Gastrocnemius medialis (tissue), 4 donors: ENCODE measurements around the gene SLC5A7. TPM values are rescaled to one million over a fixed set of nuclear protein-coding genes. Genes with fewer than 3 reads are reported as not detected.

Experiments used
- ATAC-seq, 2 donors: fragments of 150-250 bp; one replicate each; pipeline ENCODE4 v1.9.1; 2016
- DNase-seq, 2 donors: peaks; one replicate each; pipeline ENCODE4 v3.0.0-alpha.2; 2019
- H3K27ac ChIP-seq, 4 donors: fragments of 200-600 bp; sonication (generic); 1 replicate in 1 of 4; 2 replicates in 3 of 4; pipeline ENCODE4 v1.5.1; 2016 to 2018; ENCODE audit warnings: mild to moderate bottlenecking in 2 of 4, moderate library complexity in 1 of 4
- H3K27me3 ChIP-seq, 3 donors: fragments of 200-600 bp; sonication (generic) in 2 of 3; 1 replicate in 1 of 3; 2 replicates in 2 of 3; pipeline versions ENCODE4 v1.5.1 to v1.6.0; 2016 to 2019; ENCODE audit warnings: mild to moderate bottlenecking in 1 of 3, moderate library complexity in 1 of 3
- H3K36me3 ChIP-seq, 2 donors: fragments of 200-600 bp; sonication (generic) in 1 of 2; one replicate each; pipeline ENCODE4 v1.5.1; 2017 to 2018
- H3K4me1 ChIP-seq, 2 donors: fragments of 200-600 bp; sonication (generic) in 1 of 2; one replicate each; pipeline ENCODE4 v1.5.1; 2016 to 2017; ENCODE audit warnings: mild to moderate bottlenecking in 2 of 2
- H3K4me3 ChIP-seq, 4 donors: fragments of 200-600 bp; sonication (generic) in 3 of 4; 1 replicate in 1 of 4; 2 replicates in 3 of 4; pipeline ENCODE4 v1.5.1; 2016 to 2019; ENCODE audit warnings: mild to moderate bottlenecking in 2 of 4
- H3K9me3 ChIP-seq, 3 donors: fragments of 200-600 bp; sonication (generic) in 2 of 3; 1 replicate in 1 of 3; 2 replicates in 2 of 3; pipeline ENCODE4 v1.5.1; 2016 to 2019
- POLR2A ChIP-seq, 2 donors: fragments of 450-650 bp; IDR thresholded peaks; one replicate each; pipeline ENCODE4 v1.6.1; 2017; ENCODE audit warnings: antibody characterized with exemption in 2 of 2, mild to moderate bottlenecking in 2 of 2, moderate library complexity in 2 of 2
- in situ Hi-C, 4 donors: fragments of 200-750 bp; cut with MboI; loops; one replicate each; pipeline versions ENCODE4 v1.15.0 to v1.8.0; 2017; ENCODE audit warnings: low sequenced_read_pairs in 4 of 4
- intact Hi-C: fragments of 100-400 bp; cut with DNase I; formaldehyde crosslinking; loops from one replicate; pipeline ENCODE4 v1.15.1; 2023; ENCODE audit warnings: low total_unique reads
- total RNA-seq, 4 donors: library from RNA; depleted of rRNA; stranded (reverse); fragments of >200 nt; gene quantifications; one replicate each; pipeline versions ENCODE4 v1.1.0 to v1.2.3, GENCODE V29; 2016
- TF ChIP-seq, protein P1 (sequence below), 5 experiments: fragments of 450-650 bp in 3 of 5; fragments of 200-600 bp in 2 of 5; sonication (generic) in 2 of 5; IDR thresholded peaks in 4 of 5; conservative IDR thresholded peaks in 1 of 5; 1 replicate in 4 of 5; 2 replicates in 1 of 5; pipeline ENCODE4 v1.5.1; 2016 to 2019; ENCODE audit warnings: antibody characterized with exemption in 5 of 5, mild to moderate bottlenecking in 3 of 5, moderate library complexity in 3 of 5

Gene SLC5A7
- total RNA-seq, 4 donors from 2014 or later = 0.04 TPM; not detected in 3

DNA sequence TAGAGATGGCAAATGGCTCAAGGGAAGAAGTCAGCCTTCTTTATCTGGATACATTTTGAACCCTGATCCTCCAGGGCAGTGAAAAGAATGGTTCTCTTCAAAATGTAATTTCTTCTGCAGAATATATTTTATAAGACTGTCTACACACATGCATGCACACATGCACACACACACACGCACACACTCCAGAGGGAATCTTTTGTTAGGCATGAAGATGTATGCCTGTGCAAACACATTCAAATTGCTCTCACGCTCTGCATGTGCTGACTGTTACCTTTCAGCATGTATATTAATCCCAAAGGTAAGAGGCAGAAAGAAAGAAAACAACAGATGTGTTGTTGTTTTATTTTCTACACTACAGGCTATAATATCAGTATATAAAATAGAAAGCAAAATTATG lies 43.2 kb downstream of the SLC5A7 start:
- no peak overlapping the region for H3K4me3 ChIP-seq
- H3K36me3 ChIP-seq = no peaks in the 10 kb centered on the region
- DNase-seq (no peak), ATAC-seq (no peak)
- H3K4me1 ChIP-seq = no peaks in the 10 kb centered on the region
- TF ChIP-seq, protein P1, sequence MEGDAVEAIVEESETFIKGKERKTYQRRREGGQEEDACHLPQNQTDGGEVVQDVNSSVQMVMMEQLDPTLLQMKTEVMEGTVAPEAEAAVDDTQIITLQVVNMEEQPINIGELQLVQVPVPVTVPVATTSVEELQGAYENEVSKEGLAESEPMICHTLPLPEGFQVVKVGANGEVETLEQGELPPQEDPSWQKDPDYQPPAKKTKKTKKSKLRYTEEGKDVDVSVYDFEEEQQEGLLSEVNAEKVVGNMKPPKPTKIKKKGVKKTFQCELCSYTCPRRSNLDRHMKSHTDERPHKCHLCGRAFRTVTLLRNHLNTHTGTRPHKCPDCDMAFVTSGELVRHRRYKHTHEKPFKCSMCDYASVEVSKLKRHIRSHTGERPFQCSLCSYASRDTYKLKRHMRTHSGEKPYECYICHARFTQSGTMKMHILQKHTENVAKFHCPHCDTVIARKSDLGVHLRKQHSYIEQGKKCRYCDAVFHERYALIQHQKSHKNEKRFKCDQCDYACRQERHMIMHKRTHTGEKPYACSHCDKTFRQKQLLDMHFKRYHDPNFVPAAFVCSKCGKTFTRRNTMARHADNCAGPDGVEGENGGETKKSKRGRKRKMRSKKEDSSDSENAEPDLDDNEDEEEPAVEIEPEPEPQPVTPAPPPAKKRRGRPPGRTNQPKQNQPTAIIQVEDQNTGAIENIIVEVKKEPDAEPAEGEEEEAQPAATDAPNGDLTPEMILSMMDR (IDR thresholded peaks at IDR 0.05 in 4 of 5, conservative IDR thresholded peaks at IDR 0.05 in 1 of 5) = no peak
- TF ChIP-seq POLR2A (IDR thresholded peaks at IDR 0.05) = no peak
- no peak overlapping the region for H3K27ac ChIP-seq
- no peaks in the 10 kb centered on the region for H3K9me3 ChIP-seq
- in situ Hi-C loops = no loop called here
- H3K27me3 ChIP-seq = no peaks in the 10 kb centered on the region
- intact Hi-C loops = no loop called here

DNA sequence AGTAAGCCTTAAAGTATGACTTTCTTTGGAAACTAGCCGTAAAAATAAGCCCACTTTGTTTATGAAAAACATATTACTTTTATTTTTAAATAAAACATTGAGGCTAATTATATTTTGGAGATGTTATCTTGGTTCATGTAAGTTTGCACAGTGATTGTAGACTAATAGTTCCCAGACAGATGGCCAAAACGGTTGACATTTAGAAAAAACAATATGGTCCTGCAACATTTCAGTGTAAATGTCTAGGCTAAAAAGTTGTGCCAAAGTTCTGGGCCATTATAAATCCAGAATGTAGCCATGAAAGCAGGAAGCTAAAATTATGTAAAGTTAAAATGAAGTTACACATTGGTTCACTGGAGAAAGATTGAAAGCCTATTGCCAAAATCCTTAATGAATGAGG lies 43.6 kb downstream of the SLC5A7 start:
- no peak for DNase-seq
- Histone ChIP-seq H3K9me3 (no peaks in the 10 kb centered on the region), H3K27me3 (no peaks in the 10 kb centered on the region), H3K4me1 (no peaks in the 10 kb centered on the region), H3K27ac (no peak overlapping the region), H3K36me3 (no peaks in the 10 kb centered on the region), H3K4me3 (no peak overlapping the region)
- TF ChIP-seq, protein P1 (IDR thresholded peaks at IDR 0.05 in 4 of 5, conservative IDR thresholded peaks at IDR 0.05 in 1 of 5) = no peak
- no peak for TF ChIP-seq POLR2A (IDR thresholded peaks at IDR 0.05)
- in situ Hi-C loops (no loop called here), intact Hi-C loops (no loop called here)
- no peak for ATAC-seq

GRCh38 chr2:108031471-108031941 lies 45.2 kb downstream of the SLC5A7 start:
- Histone ChIP-seq H3K9me3 (no peaks in the 10 kb centered on the region), H3K4me3 (no peak overlapping the region), H3K27ac (no peak overlapping the region), H3K4me1 (no peaks in the 10 kb centered on the region), H3K27me3 (no peaks in the 10 kb centered on the region), H3K36me3 (no peaks in the 10 kb centered on the region)
- in situ Hi-C loops = no loop called here
- intact Hi-C loops = no loop called here
- DNase-seq = no peak
- TF ChIP-seq, protein P1 (IDR thresholded peaks at IDR 0.05 in 4 of 5, conservative IDR thresholded peaks at IDR 0.05 in 1 of 5) = no peak
- no peak for TF ChIP-seq POLR2A (IDR thresholded peaks at IDR 0.05)
- no peak for ATAC-seq

DNA sequence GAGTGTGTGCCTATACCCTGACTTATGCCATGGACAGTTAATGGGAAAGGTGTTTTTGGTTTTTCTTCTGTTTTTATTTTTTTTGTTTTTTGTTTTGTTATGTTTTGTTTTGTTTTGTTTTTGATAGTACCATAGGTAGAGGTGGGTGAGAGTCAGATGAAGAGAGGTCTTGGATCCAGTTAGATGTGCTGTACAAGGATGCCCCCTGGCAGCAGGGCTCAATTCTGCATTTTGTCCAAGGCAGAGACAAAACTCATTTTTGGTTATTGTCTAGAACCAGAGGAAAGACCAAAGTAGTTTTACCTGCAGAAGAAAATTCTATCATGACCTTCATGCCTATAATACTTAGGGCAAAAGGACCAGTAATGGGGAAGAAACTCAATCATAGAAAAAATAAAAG lies 48.5 kb downstream of the SLC5A7 start:
- DNase-seq = no peak
- H3K4me3 ChIP-seq = no peak overlapping the region
- TF ChIP-seq POLR2A (IDR thresholded peaks at IDR 0.05) = no peak
- TF ChIP-seq, protein P1 (IDR thresholded peaks at IDR 0.05 in 4 of 5, conservative IDR thresholded peaks at IDR 0.05 in 1 of 5) = no peak
- intact Hi-C loops (no loop called here), in situ Hi-C loops (no loop called here)
- no peaks in the 10 kb centered on the region for H3K27me3 ChIP-seq
- no peak overlapping the region for H3K27ac ChIP-seq
- no peaks in the 10 kb centered on the region for H3K36me3 ChIP-seq
- ATAC-seq = no peak
- H3K4me1 ChIP-seq = no peaks in the 10 kb centered on the region
- H3K9me3 ChIP-seq = no peaks in the 10 kb centered on the region

DNA sequence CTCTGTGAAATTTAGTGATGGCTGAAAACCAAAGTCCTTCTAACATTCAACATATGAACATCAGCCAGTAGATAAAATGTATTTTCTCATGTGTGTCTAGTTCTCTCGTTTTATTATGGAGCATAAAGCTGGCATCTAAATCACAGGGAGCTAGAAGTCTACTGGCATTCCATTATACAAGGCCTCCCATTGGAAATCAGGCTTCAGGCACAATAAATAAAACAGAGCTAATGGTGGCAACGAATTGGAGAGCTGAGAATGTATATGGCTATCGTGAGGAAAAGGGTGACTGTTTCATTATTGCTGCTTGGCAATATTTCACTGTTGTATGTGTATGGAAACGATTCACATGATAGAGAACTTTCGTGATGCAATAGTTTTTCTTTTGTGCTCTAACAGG lies 62.4 kb downstream of the SLC5A7 start:
- TF ChIP-seq, protein P1 (IDR thresholded peaks at IDR 0.05 in 4 of 5, conservative IDR thresholded peaks at IDR 0.05 in 1 of 5) = no peak
- TF ChIP-seq POLR2A (IDR thresholded peaks at IDR 0.05) = no peak
- no peaks in the 10 kb centered on the region for H3K36me3 ChIP-seq
- H3K27ac ChIP-seq = no peak overlapping the region
- H3K4me3 ChIP-seq = no peak overlapping the region
- DNase-seq (no peak), ATAC-seq (no peak)
- H3K4me1 ChIP-seq = no peaks in the 10 kb centered on the region
- H3K27me3 ChIP-seq = no peaks in the 10 kb centered on the region
- intact Hi-C loops = no loop called here
- no peaks in the 10 kb centered on the region for H3K9me3 ChIP-seq
- in situ Hi-C loops = no loop called here
